ENCODE results near the gene LHX1. TPM values are rescaled to one million over a fixed set of nuclear protein-coding genes. Genes with fewer than 3 reads are reported as not detected.

LHX1 gene
- total RNA-seq (ENCODE audit: insufficient read depth, low replicate concordance): 2.9 TPM

DNA sequence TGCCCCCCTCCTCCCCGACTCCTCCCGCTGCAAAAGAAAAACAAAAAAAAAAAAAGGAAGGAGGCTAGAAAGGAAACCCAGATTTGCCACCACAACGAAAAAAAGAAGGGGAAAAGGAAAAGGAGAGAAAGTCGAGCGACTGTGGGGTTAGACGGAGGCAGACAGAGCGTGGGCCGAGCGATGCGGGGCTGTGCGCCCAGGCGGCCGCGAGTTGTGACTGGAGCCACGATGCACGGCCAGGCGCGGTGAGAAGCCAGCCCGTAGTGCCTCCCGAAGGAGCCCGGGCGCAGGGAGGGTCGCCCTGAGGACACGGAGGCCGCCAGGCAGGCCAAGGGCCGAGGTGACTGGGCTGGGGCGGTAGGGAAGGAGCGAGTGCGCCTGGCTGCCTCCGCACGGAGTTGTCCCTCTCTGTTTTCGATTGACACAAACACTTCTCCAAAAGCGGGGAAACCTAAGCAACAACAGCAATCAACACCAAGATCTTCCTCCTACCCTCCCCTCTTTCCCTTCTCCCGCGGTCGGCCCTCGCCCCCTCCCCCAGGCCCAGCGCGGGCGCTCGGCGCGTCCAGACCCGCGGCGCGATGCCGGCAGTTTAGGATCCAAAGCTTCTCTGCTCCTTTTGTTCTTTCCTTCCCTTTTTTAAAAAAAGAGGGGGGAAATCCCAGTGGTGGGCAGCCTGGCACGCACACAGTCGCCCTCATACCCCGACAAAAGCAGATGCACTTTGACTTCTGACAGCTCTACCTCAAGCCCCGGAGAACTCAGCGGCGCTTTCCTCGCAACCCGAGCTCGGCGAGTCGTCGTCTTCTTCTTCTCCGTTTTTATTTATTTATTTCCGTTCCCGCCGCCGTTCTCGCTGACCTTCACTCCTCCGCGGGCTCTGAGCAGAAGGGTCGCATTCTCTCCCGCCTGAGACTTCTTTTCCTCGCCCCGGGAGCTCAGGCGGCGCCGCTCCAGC lies at the start of gene LHX1:
TSS of gene LHX1 (plus strand) at position 475 of the 958 bp plus-strand sequence. CDS start 723 bp downstream, outside the sequence.
- DNase-seq (ENCODE audit: low spot score): no peak

DNA sequence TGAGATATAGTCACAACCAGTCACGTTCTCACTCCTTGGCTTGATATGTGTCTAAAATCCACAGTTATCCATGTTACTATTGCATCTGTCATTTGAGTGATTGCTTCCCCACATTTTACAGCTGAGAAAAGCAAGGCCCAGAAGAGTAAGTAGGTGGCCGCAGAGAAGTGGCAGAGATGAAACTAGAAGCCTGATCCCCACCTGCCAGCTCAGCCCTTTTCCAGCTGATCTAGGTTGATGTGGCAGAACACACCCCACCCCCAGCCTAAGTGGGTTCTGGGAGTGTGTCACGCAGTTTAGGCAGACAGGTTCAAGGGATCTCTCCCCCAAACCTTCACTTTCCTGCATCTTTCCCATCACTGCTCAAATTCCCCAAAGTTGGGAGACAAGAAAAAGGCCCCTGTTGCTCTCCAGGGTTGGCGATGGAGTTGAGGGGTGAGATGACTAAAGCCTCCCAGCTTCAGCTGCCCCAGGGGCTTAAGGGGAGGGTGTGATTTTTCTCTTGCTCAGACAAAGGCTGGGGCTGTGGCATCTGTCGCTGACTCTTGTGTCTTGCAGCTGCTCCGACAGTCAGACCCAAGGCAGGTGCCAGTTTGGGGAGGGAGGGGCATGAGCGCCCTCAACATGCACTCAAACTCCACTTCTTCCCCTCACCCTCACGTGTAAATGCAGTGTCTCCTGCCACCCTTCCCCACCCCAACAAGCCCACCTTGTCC lies 48.9 kb upstream of the LHX1 start:
- no peak for DNase-seq (ENCODE audit: low spot score)

DNA sequence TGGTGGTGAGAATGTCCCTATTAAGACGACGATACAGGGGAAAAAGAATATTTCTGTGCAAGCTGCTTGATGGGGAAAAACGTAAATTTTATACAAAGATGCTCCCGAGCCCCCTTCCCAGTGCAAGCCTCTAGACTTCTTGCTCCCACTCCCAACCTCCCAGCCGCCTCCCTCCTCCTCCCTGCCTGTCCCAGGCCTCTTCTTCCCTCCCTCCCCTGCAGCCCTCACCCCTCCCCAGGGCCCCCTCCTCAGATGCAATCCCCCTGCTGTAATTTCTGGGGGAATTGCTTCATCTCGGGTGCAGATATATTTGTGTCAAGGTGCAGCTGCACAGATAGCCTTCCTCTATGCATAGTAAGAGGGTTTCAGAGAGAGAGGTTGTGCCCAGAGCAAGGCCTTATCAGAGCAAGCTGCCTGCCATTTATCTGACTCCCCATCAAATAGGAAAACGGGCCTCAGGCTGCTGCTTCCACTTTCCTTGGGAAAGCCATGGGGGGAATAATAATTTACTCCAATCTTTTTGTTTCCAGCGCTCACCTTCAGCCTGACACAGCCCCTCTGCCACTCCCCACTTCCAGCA lies 47.4 kb upstream of the LHX1 start:
- DNase-seq (ENCODE audit: low spot score): no peak

DNA sequence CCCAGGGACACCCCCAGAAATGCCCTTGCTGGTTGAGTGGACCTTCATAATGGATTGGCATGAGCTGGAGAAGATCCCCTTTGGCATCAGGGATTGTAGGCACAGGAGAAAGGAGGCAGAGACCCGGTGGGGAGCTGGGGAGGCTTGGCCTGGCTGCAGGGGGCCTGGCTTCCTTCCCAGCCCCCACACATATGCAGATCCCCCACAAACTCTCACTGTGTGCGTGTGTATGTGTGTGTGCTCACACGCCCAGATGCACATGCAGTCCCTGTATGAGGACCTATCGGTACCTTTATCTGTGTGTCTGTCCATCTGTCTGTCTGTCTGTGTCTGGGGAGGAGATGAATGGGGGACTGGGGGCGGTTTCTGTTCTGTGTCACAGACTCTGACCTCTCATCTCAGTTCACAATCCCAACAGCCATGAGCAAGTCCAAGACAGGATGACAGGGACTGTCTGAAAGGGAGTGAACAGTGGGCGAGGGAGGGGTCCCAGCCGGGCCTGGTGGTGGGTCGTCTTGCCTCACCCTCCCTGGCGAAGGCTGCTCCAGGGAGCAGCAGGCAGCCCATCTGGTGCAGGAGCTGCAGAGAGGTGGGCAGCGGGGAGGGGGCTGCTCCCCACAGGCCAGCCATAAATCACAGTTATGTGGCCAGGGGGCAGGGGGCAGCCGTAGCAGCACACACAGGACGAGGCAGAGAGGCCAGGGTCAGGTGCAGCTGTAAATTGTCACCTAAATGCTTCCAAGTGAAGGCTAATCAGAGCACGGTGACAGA lies 46.7 kb upstream of the LHX1 start:
- no peak for DNase-seq (ENCODE audit: low spot score)

DNA sequence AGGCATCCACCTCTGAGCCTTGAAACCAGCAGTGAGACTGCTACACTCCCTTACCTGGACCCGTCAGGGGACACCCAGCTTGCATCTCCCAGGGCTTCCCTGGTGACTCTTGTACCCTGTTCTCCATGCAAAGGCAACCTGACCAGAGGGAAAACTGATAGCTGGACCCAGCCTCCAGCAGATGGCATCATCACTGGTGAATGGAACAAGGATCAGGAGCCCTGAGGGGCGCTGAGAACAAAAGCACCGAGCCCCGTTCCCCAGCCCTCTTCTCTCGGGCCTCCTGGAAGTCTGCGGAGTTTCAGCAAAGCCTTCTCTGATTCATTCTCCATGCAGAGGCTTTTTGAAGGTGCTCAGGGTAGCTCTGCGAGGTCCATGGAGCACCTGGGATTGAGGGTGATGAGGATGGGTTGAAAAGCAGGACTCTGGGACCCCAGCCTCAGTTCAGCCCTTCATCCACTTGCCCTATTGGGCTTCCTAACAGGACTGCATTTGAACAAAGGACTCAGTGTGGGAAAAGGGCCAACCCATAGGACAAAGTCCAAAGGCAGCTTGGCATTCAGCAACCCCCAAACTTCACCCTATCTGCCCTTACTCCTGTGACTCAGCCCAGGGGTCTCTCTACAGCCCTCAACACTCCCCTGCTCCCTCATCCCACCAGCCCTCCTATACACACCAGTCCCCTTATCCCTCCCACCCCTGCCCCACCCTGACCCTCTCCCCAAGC lies 45.0 kb upstream of the LHX1 start:
- no peak for DNase-seq (ENCODE audit: low spot score)

DNA sequence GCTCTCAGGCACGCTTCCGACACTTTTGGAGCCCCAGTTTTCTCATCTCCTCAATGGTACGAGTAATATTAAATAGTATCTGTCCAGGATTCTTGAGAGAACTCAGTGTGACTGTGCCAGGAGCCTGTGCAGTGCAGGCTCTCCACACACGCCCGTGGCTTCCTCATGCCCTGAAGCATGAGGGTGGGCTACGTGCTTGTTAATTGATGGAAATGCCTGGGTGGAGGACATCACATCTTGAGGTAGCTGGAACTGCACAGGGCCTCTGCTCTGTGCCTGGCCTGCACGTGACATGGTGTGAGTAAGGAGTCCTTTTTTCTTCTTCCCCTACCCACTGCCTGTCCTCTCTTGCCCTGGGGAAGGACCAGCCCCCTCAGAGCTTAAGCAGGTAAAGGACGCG lies 43.1 kb upstream of the LHX1 start:
- DNase-seq (ENCODE audit: low spot score): no peak

DNA sequence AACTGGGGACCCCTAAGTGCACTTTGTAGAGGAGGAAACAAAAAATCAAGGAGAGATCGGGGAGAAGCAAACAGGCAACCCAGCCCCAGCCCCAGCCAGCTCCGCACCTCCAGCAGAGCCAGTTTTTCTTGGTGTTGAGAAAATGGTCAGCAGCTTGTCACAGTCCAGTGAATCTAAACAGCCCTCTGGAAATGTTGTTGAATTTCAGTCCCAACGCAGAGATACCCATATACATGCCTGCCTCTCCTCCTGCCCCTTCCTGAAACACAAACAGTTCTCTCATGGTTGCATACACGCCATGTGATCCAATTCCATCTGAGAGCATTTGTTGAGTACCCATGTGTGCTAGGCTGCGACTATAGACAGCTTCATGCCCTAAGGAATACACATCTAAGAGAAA lies 42.4 kb upstream of the LHX1 start:
- no peak for DNase-seq (ENCODE audit: low spot score)

DNA sequence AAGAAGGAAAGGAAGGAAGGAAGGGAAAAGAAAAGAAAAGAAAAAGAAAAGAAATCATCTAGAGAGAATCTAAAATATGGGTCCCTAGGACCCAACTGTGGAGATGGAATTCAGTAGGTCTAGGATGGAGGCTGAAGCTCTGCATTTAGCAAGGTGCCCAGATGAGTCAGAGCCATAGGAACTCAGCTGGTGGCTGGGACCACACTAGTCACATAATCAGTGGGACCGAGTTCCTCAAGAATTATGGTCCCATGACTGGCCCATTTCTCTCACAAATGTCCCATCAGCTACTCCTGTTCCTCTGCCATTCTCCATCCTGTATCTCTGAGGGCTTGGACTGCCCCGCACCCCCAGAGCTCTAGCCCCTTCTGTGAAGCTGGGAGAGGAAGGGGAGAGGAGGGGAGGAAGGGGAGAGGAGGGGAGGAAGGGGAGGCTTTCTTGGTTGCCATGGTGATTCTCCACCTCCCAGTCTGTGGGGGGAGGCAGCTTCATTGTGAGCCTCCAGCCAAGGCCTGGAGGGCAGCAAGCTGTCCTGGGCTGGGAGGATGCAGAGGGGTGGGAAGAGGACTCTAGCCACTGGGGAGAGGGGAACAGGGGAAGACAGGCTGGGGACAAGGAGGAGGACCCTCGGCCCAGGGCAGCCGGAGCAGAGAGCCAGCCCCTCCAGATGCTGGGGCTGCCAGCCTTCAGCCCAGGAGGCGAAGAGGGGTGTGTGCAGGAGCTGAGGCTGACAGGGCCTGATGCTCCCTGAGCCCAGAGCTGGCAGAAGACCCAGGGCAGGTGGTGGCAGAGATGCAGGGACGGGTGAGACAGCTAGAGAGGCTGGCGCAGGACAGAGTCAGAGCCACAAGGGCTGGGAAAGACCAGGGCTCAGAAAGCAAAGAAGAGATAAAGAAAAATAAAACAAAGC lies 37.8 kb upstream of the LHX1 start:
- no peak for DNase-seq (ENCODE audit: low spot score)

DNA sequence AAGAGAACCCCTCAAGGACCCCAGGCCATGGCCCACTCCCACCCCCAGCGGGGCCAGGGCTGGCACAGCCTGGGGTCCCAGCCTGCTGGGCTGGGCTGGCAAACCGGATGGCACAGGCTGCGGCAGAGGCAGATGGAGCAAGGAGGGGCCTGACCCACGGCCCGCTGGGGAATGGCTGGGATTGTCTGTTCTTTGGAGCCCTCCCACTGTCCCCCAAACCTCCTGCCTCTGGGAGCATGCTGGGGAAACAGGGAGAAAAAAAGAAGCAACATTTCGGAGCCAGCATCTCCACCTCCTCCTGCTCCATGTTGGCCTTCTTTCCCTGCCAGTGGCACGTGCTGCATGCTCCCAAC lies 37.1 kb upstream of the LHX1 start:
- no peak for DNase-seq (ENCODE audit: low spot score)

DNA sequence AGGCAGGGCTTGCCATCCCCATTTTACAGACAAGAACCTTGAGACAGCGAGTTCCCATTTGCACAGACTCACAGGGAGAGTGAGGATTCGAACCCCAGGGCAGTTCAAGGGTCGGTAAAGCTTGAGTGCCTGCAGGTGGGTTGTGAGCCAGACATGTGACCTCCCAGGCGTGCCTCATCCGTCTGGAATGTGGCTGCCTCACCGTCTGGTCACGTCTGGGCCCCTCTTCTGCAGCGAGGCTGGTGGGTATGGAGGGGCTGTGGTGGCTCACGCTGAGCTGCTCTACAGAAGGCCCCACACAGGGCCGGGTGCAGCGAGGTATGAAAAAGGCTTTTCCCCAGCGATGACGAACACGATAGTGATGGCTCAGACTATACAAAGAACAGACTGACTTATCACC lies 35.8 kb upstream of the LHX1 start:
- DNase-seq (ENCODE audit: low spot score): peak; percentile 38

DNA sequence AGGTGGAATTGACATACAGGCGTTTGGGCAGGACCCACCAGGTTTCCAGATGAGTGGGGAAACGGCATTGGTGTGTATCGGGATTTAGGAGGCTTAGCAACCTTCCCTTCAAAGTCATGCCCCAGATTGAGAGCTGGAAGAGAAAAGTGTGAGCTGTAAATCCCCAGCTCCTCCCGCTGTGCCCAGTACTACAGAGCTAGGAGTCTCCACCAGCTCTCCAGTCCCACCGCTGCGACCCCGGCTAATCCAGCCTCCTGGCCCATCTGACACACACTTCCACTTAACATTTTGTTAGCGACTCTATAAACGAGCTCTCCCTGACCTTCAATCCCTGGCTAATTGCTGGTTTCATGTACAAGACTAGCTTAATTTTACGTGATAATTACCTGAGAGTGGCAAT lies 29.9 kb upstream of the LHX1 start:
- DNase-seq (ENCODE audit: low spot score): no peak

DNA sequence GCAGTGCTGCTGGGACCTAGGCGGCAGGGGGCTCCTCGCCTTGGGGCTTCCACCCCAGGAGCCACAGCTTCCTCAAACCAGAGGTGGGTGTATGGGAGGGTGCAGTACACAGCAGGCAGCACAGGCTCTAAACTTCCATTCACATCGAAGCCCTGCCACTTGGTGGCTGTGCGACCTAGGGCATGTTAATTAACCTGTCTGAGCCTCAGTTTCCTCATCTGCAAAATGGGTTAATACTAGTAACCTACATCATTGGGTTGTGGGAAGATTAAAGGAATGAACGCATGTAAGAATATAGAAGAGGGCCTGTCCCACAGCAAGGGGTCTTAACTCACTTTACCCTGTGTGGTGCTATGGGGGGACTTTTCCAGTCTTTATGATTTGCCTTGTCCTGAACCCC lies 26.8 kb upstream of the LHX1 start:
- no peak for DNase-seq (ENCODE audit: low spot score)

DNA sequence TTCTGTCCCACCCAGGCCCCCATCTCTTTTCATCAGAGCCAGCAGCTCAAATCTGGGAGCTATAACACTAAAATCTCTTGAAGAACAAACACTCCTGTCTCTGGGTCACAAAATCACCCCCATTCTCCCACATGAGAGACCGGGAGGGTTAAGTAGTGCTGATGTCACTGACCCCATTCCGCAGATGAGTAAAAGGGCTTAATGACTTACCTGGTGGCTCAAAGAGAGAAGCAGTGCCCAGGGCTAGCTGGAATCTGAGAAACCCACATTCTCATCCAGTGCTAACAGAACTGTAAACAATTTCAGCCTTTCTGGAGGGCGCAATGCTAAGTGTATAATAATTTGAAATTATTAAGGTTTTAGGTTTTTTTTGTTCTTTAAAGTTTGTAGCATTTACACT lies 26.3 kb upstream of the LHX1 start:
- no peak for DNase-seq (ENCODE audit: low spot score)

DNA sequence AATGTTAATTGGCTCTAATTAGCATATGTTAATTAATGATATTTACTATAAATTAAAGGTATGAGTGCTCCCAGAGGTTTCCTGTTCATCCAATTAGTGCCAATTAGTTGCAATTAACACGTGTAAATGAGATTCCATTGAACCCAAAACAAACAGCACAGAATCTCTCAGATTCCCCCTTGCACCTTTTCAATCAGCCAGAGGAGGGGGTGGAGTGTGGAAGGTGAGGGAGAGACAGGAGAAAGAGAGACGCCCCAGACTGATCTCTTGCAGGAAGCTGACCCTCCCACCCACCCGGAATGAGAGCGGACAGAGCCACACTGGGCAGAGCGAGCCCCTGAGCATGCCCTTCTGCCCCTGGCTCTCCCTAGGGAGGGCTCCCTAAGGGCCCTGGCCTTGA lies 24.1 kb upstream of the LHX1 start:
- no peak for DNase-seq (ENCODE audit: low spot score)

DNA sequence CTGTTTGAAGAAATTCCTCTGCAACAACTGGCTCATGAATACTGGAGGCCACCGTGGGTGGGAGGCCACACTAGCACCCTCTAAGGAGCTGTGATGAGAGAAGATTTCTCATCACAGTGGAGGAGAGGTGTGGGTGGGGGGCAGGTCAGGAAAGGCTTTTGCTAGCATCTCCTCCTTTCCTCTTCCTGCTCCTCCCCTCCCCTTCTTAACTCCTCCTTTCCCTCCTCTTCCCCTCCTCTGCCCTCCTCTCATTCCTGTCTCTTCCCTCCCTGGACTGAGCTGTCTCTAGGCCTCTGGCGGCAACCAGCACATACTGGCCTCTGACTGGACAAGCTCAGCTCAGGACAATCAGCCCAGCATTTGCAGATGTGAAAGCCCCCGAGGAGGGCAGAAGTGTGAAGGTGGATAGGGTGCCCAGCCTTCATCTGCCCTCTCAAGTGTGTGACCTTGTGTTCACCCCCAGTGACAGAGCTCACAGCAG lies 19.0 kb upstream of the LHX1 start:
- peak; percentile 63 for DNase-seq (ENCODE audit: low spot score)

DNA sequence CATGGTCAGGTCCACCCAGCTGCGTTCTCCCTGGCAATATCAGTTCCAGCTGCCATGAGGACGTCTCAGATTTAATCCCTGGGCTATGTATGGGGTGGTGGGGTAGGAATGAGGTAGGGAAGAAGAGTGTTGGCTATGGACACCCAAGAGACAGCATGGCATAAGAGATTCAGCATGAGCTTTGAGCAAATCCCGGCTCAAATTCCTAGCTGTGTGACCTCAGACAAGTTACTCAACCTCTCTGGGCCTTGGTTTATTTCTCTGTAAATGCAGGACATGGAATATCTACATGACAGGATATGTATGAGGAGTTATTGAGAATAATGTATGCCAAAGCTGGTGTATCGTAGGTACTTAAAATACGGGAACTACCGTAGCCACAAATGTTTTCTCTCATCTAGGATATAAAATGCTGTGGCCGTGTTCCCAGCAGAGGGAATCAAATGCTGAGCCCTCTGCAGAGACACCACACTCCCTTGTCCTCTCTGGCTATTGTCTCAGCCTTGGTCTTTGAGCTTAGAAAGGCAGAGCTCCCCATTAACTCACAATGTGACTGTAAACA lies 17.8 kb upstream of the LHX1 start:
- no peak for DNase-seq (ENCODE audit: low spot score)

DNA sequence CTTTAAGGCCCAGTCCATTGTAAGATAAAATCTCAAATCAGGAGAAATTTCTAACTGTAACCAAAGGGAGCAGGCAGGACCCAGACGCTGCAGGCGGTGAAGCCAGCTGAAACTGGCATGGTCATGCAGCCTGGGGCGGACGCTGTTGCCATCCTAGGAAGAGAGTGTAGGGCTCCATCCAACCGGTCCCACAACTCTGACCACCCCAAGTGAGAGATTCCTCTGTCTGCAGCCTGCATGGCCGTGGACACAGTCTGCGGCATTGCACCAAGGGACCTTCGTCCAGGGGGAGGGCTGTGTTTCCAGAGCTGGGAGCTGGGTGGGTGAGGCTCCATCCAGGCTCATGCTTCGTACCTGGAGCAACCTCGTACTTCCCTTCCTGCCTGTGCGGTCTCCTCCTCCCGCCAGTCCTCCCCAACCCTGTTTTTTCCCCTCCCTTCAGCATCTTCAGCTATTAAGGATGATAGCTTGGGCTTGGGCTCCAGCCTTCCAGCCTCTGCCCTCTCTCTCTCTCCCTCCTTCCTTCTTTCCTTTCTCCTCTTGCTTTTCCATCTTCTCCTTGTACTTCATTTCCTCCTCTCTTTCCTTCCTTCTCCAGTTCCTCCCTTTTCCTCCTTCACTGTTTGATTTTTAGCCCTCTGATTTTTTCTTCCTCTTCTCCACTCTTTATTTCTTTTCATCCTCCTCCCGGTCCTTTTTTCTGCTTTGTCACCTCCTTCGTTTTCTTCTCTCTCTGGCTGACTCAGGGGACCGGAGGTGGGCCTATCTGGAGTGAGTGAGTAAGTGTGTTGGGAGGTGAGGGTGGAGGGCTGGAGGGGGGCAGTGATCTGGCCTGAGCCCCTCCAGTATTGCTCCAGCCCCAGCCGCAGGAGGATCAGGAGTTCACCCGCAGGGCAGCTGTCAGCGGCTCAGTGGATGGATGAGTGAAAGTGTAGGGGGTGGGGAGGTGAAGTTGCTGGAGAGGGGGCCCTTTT lies 17.0 kb upstream of the LHX1 start:
- DNase-seq (ENCODE audit: low spot score): peak; percentile 42

All from umbilical cord (tissue), 2 donors.